ENCODE data around the gene STYXL2.

The STYXL2 gene

DNA sequence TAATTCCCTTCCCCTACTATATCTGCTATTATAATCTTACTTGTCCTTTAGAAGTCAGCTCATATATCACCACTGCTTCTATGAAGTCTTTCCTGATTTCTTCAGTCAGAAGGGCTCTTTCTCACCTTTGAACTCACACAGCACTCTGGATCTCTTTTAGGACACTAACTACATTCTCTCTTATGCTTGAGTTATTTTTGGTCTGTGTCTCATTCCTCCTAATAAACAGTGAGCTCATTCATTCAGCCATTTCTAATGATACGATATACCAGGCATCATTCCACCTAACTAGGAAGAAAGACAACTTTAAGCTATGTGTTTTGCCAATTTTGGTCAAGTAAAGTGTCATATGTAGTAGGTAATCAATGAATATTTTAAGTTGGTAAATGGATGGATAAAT is 1.2 kb upstream of the STYXL2 start:
- ChIA-PET CTCF (interaction anchor here (0.9 to 2.7 kb wide), 6 partner anchors 10 to 91 kb away, joined by 3 to 8 read pairs (median 4); no protein-coding TSS in a partner anchor), POLR2A (no interaction called here)
- DNase-seq (ENCODE audit: extremely low spot score): no peak
- TF ChIP-seq, protein P1, sequence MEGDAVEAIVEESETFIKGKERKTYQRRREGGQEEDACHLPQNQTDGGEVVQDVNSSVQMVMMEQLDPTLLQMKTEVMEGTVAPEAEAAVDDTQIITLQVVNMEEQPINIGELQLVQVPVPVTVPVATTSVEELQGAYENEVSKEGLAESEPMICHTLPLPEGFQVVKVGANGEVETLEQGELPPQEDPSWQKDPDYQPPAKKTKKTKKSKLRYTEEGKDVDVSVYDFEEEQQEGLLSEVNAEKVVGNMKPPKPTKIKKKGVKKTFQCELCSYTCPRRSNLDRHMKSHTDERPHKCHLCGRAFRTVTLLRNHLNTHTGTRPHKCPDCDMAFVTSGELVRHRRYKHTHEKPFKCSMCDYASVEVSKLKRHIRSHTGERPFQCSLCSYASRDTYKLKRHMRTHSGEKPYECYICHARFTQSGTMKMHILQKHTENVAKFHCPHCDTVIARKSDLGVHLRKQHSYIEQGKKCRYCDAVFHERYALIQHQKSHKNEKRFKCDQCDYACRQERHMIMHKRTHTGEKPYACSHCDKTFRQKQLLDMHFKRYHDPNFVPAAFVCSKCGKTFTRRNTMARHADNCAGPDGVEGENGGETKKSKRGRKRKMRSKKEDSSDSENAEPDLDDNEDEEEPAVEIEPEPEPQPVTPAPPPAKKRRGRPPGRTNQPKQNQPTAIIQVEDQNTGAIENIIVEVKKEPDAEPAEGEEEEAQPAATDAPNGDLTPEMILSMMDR (IDR thresholded peaks at IDR 0.05; ENCODE audit: control extremely low read depth, extremely low read depth, low read depth, missing control alignments): no peak

DNA sequence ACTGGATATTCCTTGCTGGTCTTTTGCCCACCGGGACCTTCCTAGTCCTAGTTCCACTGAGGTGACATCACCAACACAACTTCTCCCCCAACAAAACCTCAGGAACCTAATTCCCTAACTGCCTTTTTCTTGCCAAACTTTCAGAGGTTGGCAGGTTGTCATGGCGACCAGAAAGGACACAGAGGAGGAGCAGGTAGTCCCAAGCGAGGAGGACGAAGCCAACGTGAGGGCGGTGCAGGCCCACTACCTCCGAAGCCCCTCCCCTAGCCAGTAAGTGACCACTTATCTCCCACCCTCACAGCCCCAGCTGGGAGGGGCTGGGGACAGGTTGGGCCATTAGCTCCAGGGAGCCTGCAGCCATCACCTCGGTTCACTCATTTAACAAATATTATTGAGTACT is 815 bp downstream of the STYXL2 start:
- CTCF ChIA-PET: interaction anchor here (0.8 to 1.2 kb wide), 3 partner anchors 14 to 446 kb away, joined by 3 to 7 read pairs (median 3); no protein-coding TSS in a partner anchor
- no peak for DNase-seq (ENCODE audit: extremely low spot score)
- POLR2A ChIA-PET: no interaction called here

DNA sequence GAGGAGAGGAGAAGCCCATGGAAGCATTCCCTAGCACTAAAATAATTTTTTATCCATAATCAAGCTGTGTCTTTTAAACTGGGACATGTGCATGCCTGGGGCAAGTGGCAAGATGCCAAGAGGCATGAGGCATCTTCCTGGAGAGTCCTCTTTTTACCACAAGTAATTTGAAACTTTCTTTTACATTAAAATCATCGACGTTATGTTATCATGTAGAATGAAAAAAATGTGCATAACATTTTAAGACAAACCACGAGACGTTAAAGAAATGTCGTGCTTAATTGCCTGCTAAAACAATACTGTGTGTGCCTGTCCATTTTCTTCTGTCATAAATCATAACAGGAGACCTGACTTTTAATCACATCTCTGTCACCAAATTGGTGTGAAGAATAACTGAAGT is 1.5 kb downstream of the STYXL2 start:
- CTCF ChIA-PET: interaction anchor here (1.0 to 1.1 kb wide), 3 partner anchors 13 to 17 kb away, joined by 3 read pairs; no protein-coding TSS in a partner anchor
- POLR2A ChIA-PET: no interaction called here
- TF ChIP-seq, protein P1 (IDR thresholded peaks at IDR 0.05; ENCODE audit: control extremely low read depth, extremely low read depth, low read depth, missing control alignments): no peak
- DNase-seq (ENCODE audit: extremely low spot score): no peak

More for the DNA sequence above, 815 bp downstream of the STYXL2 start:
- TF ChIP-seq, protein P1 (IDR thresholded peaks at IDR 0.05; ENCODE audit: control extremely low read depth, extremely low read depth, low read depth, missing control alignments): no peak

DNA sequence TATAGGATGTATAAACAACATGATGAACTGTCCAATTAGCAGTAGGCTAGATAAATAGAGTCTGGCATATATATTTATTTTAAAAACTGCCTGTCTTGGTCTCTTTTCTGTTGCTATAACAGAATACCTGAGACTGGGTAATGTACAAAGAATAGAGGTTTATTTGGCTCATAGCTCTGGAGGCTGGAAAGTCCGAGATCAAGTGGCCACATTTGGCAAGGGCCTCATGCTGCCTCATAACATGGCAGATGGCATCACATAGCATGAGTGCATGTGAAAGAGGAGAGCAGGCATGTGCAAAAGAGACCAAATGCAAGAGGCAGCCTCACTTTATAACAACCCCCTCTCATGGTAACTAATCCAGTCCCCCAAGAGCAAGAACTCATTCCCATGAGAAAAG is 6.0 kb downstream of the STYXL2 start:
- CTCF ChIA-PET: interaction anchor here (1.8 kb wide), 1 partner anchor 27 kb away, joined by 4 read pairs; no protein-coding TSS in a partner anchor
- TF ChIP-seq, protein P1 (IDR thresholded peaks at IDR 0.05; ENCODE audit: control extremely low read depth, extremely low read depth, low read depth, missing control alignments): no peak
- POLR2A ChIA-PET: no interaction called here
- DNase-seq (ENCODE audit: extremely low spot score): no peak

DNA sequence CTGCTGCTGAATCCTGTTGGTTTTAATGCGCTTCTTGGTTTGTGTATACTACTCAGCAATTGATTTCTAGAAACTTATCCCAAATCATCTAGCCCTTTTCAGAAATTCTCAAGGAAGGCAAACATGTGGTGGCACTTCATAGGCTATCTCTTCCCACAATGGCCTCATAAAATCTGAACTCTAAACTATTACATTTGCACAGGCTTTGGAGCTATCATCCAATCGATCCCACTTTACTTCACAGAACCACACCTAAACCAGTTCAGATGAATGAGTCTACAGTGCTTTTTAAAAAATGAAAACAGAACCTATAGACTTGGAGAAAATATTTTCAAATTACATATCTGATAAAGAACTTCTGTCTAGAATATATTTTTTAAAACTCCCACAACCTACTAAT is 6.9 kb downstream of the STYXL2 start:
- TF ChIP-seq, protein P1 (IDR thresholded peaks at IDR 0.05; ENCODE audit: control extremely low read depth, extremely low read depth, low read depth, missing control alignments): no peak
- ChIA-PET CTCF (interaction anchor here (1.8 kb wide), 1 partner anchor 26 kb away, joined by 4 read pairs; no protein-coding TSS in a partner anchor), POLR2A (no interaction called here)
- no peak for DNase-seq (ENCODE audit: extremely low spot score)

- POLR2A ChIA-PET: no interaction called here
- TF ChIP-seq, protein P1 (IDR thresholded peaks at IDR 0.05; ENCODE audit: control extremely low read depth, extremely low read depth, low read depth, missing control alignments): no peak
- CTCF ChIA-PET: interaction anchor here (1.3 kb wide), 1 partner anchor 9 kb away, joined by 4 read pairs; no protein-coding TSS in a partner anchor
- no peak for DNase-seq (ENCODE audit: extremely low spot score)
These were observed 7.9 kb downstream of the STYXL2 start for GRCh38 chr1:167101754-167102153.
